Measurements from ENCODE around the gene TMEM139. TPM values are rescaled to one million over a fixed set of nuclear protein-coding genes. Genes with fewer than 3 reads are reported as not detected.

Gene TMEM139
- total RNA-seq, 1 donor from 2014 or later: 0.75 TPM

DNA sequence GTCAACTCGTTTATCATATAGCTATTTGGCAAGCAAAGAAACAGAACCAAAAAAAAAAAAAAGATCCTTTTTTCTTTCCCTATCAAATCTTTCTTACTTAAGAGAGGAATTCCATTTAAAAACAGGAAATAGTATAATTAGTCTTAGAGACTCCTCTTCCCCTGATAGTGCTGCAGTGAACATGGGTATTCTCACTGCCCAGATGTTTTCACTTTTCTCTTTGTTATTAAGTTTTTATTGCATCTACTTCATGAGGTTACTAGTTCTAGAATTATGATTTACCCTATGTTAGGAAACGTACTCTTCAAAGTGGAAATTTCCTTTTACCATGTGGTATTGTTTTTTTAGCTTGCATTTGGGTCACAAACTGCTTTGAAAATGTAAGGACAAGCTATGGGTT, 11.9 kb downstream of the TMEM139 start:
- peaks cover 93% of the 10 kb centered on the region for H3K36me3 Mint-ChIP-seq (ENCODE audit: low read depth)
- H3K27ac Mint-ChIP-seq: peak overlapping the region; percentile 64
- no peaks in the 10 kb centered on the region for H3K27me3 Mint-ChIP-seq (ENCODE audit: low read depth)
- peak overlapping the region; percentile 3 for H3K4me3 Mint-ChIP-seq (ENCODE audit: low read depth)
- intact Hi-C loops (cut with micrococcal nuclease): loop anchor here (2.0 kb wide), 1 partner anchor 34 kb away; the partner anchor contains the start of gene GSTK1
- H3K9me3 Mint-ChIP-seq: no peaks in the 10 kb centered on the region
- DNase-seq (ENCODE audit: low spot score): no peak
- H3K4me1 Mint-ChIP-seq (ENCODE audit: low read depth): peaks cover 65% of the 10 kb centered on the region

DNA sequence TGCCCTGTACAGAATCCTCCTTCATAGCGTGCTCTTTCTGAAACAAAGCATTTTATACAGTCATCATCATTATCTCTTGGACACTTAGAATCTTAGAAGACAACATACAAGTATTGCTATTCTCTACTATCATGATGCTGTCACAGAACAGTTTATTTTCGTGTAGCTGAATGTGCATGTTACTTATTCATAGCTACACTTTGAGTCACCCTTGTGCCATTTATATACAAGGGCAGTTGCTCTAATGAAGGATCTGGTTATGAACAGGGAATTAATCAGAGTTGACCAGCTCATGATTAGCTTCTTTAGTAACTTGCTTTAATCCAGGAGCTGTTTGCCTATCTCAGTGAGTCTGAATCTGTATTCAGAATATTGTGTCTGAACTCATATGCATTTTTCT, 14.6 kb downstream of the TMEM139 start:
- peaks cover 58% of the 10 kb centered on the region for H3K4me1 Mint-ChIP-seq (ENCODE audit: low read depth)
- no peaks in the 10 kb centered on the region for H3K27me3 Mint-ChIP-seq (ENCODE audit: low read depth)
- DNase-seq (ENCODE audit: low spot score): no peak
- H3K27ac Mint-ChIP-seq: peak overlapping the region; percentile 36
- peaks cover 93% of the 10 kb centered on the region for H3K36me3 Mint-ChIP-seq (ENCODE audit: low read depth)
- H3K9me3 Mint-ChIP-seq: no peaks in the 10 kb centered on the region
- intact Hi-C loops (cut with micrococcal nuclease): no loop called here
- no peak overlapping the region for H3K4me3 Mint-ChIP-seq (ENCODE audit: low read depth)

DNA sequence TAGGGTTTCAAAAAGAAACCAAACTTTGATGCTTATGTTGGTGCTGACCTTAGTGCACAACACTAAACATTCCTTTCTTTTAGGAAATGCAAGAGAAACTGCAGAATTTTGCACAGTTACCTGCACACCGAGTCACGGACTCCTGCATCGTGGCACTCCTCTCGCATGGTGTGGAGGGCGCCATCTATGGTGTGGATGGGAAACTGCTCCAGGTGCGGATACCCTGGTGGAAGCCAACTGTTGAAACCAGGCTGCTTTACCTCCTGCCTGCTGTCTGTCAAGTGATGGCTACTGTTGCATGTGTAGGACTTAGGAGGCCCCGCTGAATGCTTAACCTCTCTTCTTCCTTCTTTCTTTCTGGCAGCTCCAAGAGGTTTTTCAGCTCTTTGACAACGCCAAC, 15.1 kb downstream of the TMEM139 start:
- Mint-ChIP-seq H3K36me3 (ENCODE audit: low read depth) (peaks cover 93% of the 10 kb centered on the region), H3K4me1 (ENCODE audit: low read depth) (peaks cover 58% of the 10 kb centered on the region), H3K9me3 (no peaks in the 10 kb centered on the region), H3K27ac (no peak overlapping the region), H3K27me3 (ENCODE audit: low read depth) (no peaks in the 10 kb centered on the region), H3K4me3 (ENCODE audit: low read depth) (no peak overlapping the region)
- intact Hi-C loops (cut with micrococcal nuclease): loop anchor here (1.0 kb wide), 1 partner anchor 60 kb away; no protein-coding TSS in a partner anchor
- peak; percentile 35 for DNase-seq (ENCODE audit: low spot score)

DNA sequence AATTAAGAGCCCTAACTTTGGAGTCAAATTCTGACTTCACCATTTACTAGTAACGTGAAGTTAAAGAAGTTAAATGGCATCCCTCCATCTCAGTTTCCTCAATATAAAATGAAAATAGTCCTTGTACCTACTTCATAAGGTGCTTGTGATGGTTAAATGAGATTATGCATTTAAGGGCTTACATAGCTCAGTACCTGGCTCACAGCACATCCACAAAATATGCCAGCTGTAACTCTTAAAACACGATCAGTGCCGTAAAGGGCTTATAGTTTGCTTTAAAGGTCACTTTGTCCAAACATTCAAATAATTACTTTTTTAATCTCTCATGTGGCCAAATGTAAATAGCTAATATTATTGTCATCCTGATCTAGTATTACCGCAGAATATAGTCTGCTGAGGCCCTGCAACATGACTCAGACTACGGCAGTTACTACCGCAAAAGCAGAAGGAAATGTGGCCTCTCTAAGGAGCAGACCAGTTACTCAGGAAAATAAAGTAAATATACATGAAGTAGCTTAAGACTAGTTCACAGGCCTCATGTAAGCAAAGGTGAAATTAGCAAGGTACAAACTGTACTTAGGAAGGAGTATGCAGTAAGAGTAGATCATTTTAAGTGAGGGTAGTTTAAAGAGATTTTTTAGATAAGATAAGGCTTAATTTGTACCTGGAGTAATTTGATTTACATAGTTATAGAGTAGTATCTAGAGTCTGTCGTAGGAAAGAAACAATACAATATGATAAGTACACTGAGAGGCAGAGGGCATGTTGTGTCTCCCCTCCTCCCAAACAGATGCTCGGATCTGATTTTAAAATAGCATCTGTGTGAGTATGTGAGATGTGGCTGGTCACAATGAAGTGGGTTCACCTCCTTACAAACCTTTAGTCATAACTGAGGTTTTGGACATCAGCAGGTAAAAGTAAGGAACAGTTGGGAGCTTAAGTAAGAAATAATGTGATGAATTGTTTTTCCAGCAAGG, 16.5 kb downstream of the TMEM139 start:
- Mint-ChIP-seq H3K9me3 (no peaks in the 10 kb centered on the region), H3K36me3 (ENCODE audit: low read depth) (peaks cover 91% of the 10 kb centered on the region), H3K27me3 (ENCODE audit: low read depth) (no peaks in the 10 kb centered on the region), H3K27ac (no peak overlapping the region), H3K4me3 (ENCODE audit: low read depth) (no peak overlapping the region), H3K4me1 (ENCODE audit: low read depth) (peaks cover 57% of the 10 kb centered on the region)
- DNase-seq (ENCODE audit: low spot score): no peak
- intact Hi-C loops (cut with micrococcal nuclease): loop anchor here (1.0 kb wide), 1 partner anchor 61 kb away; no protein-coding TSS in a partner anchor

DNA sequence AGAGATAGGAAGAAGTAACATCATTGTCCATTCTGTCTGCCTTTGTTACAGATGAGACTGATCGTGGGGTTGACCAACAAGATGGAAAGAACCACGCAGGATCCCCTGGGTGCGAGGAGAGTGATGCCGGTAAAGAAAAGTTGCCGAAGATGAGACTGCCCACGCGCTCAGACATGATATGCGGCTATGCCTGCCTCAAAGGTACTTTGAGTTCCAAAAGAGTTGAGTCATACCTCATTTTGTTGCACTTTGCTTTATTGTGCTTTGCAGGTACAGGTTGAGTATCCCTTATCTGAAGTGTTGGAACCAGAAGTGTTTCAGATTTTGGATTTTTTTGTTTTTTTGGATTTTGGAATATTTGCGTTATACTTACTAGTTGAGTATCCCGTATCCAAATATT, 19.0 kb downstream of the TMEM139 start:
- no peak for DNase-seq (ENCODE audit: low spot score)
- intact Hi-C loops (cut with micrococcal nuclease): no loop called here
- no peaks in the 10 kb centered on the region for H3K27me3 Mint-ChIP-seq (ENCODE audit: low read depth)
- H3K36me3 Mint-ChIP-seq (ENCODE audit: low read depth): peaks cover 94% of the 10 kb centered on the region
- no peak overlapping the region for H3K4me3 Mint-ChIP-seq (ENCODE audit: low read depth)
- peaks cover 5% of the 10 kb centered on the region for H3K9me3 Mint-ChIP-seq
- no peak overlapping the region for H3K27ac Mint-ChIP-seq
- H3K4me1 Mint-ChIP-seq (ENCODE audit: low read depth): peaks cover 58% of the 10 kb centered on the region

DNA sequence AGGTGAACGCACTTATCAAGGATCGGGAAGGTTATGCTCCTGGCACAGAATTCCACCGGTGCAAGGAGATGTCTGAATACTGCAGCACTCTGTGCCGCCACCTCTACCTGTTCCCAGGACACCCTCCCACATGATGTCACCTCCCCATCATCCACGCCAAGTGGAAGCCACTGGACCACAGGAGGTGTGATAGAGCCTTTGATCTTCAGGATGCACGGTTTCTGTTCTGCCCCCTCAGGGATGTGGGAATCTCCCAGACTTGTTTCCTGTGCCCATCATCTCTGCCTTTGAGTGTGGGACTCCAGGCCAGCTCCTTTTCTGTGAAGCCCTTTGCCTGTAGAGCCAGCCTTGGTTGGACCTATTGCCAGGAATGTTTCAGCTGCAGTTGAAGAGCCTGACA, 20.2 kb downstream of the TMEM139 start:
- H3K27ac Mint-ChIP-seq: no peak overlapping the region
- no peak overlapping the region for H3K4me3 Mint-ChIP-seq (ENCODE audit: low read depth)
- no peak for DNase-seq (ENCODE audit: low spot score)
- peaks cover 53% of the 10 kb centered on the region for H3K4me1 Mint-ChIP-seq (ENCODE audit: low read depth)
- no peaks in the 10 kb centered on the region for H3K27me3 Mint-ChIP-seq (ENCODE audit: low read depth)
- intact Hi-C loops (cut with micrococcal nuclease): loop anchor here (1.0 to 5.0 kb wide), 2 partner anchors 65 to 77 kb away; partner anchors contain the start of gene ZYX
- H3K9me3 Mint-ChIP-seq: peaks cover 10% of the 10 kb centered on the region
- peaks cover 95% of the 10 kb centered on the region for H3K36me3 Mint-ChIP-seq (ENCODE audit: low read depth)

DNA sequence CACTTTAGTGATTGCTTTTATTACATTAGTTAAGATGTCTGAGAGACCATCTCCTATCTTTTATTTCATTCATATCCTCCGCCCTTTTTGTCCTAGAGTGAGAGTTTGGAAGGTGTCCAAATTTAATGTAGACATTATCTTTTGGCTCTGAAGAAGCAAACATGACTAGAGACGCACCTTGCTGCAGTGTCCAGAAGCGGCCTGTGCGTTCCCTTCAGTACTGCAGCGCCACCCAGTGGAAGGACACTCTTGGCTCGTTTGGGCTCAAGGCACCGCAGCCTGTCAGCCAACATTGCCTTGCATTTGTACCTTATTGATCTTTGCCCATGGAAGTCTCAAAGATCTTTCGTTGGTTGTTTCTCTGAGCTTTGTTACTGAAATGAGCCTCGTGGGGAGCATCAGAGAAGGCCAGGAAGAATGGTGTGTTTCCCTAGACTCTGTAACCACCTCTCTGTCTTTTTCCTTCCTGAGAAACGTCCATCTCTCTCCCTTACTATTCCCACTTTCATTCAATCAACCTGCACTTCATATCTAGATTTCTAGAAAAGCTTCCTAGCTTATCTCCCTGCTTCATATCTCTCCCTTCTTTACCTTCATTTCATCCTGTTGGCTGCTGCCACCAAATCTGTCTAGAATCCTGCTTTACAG, 20.8 kb downstream of the TMEM139 start:
- peaks cover 10% of the 10 kb centered on the region for H3K9me3 Mint-ChIP-seq
- peaks cover 52% of the 10 kb centered on the region for H3K4me1 Mint-ChIP-seq (ENCODE audit: low read depth)
- peaks cover 95% of the 10 kb centered on the region for H3K36me3 Mint-ChIP-seq (ENCODE audit: low read depth)
- H3K4me3 Mint-ChIP-seq (ENCODE audit: low read depth): no peak overlapping the region
- intact Hi-C loops (cut with micrococcal nuclease): loop anchor here (1.0 to 5.0 kb wide), 2 partner anchors 65 to 77 kb away; partner anchors contain the start of gene ZYX
- peak overlapping the region; percentile 48 for H3K27ac Mint-ChIP-seq
- H3K27me3 Mint-ChIP-seq (ENCODE audit: low read depth): no peaks in the 10 kb centered on the region
- peak; percentile 36 for DNase-seq (ENCODE audit: low spot score)

DNA sequence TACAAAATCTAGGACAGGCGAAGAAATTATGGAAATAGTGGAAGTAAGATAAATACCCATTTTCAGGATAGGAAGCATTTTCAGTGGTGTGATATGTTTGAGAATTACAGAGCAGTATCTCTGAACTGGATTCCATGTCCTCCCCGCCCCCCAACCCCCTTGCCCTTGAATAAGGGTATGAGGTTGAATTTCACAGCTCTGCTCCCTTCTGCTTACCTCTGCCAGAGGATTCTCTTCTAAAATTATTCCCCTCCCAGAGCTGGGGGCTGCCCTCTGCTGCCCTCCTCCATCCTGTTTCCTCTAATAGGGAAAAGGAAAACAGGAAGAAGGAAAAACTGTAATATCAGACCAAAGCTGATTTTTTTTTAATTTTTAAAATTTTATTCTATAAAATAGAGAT, 23.9 kb downstream of the TMEM139 start:
- no peak overlapping the region for H3K4me3 Mint-ChIP-seq (ENCODE audit: low read depth)
- peak overlapping the region; percentile 13 for H3K27ac Mint-ChIP-seq
- intact Hi-C loops (cut with micrococcal nuclease): loop anchor here (2.0 to 5.0 kb wide), 2 partner anchors 20 to 74 kb away; partner anchors contain the start of genes CASP2 and ZYX
- no peaks in the 10 kb centered on the region for H3K27me3 Mint-ChIP-seq (ENCODE audit: low read depth)
- peaks cover 11% of the 10 kb centered on the region for H3K9me3 Mint-ChIP-seq
- H3K36me3 Mint-ChIP-seq (ENCODE audit: low read depth): peaks cover 87% of the 10 kb centered on the region
- peaks cover 53% of the 10 kb centered on the region for H3K4me1 Mint-ChIP-seq (ENCODE audit: low read depth)
- DNase-seq (ENCODE audit: low spot score): no peak

DNA sequence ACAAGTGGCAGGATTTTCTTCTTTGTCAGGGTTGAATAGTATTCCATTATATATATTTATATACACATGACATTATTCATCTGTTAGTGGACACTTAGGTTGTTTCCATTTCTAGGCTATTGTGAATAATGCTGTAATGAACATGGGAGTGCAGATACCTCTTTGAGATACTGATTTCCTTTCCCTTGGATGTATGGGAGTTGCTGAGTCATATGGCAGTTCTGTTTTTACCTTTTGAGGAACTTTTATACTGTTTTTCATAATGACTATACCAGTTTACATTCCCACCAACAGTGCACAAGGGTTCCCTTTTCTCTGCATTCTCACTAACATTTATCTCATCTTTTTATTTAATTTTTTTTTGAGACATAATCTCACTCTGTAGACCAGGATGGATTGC, 29.4 kb downstream of the TMEM139 start:
- Mint-ChIP-seq H3K9me3 (peaks cover 8% of the 10 kb centered on the region), H3K4me1 (ENCODE audit: low read depth) (peaks cover 40% of the 10 kb centered on the region), H3K36me3 (ENCODE audit: low read depth) (peaks cover 41% of the 10 kb centered on the region), H3K27ac (no peak overlapping the region), H3K27me3 (ENCODE audit: low read depth) (no peaks in the 10 kb centered on the region), H3K4me3 (ENCODE audit: low read depth) (no peak overlapping the region)
- intact Hi-C loops (cut with micrococcal nuclease): no loop called here
- no peak for DNase-seq (ENCODE audit: low spot score)

DNA sequence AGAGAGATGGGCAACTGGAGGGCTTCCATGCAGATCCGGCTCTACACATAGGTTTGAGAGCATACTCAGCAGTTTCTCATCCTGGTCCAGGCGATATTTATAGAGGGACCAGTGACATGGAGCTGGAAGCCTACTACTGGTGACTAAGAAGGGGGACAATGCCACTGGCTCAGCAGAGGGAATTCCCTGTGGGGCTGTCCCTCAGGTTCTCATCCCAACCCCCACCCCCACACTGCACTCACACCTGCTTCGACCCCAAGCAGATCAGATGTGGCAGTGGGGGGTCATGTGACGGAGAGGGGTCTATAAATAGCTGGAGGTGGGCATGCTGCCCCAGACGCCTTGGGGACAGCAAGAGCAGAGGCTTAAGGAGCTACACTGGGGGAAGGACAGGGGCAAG, 31.0 kb downstream of the TMEM139 start, which contains the start of gene CLCN1:
Gene CLCN1 (plus strand): TSS at position 336 of the 400 bp plus-strand sequence. CDS start 102 bp downstream, outside the sequence.
- Mint-ChIP-seq H3K27ac (no peak within 1 kb of the TSS), H3K4me1 (ENCODE audit: low read depth) (peaks cover 32% of the 10 kb centered on the region), H3K36me3 (ENCODE audit: low read depth) (peaks cover 24% of the 10 kb centered on the region), H3K27me3 (ENCODE audit: low read depth) (no peaks in the 10 kb centered on the region), H3K4me3 (ENCODE audit: low read depth) (no peak within 1 kb of the TSS), H3K9me3 (peaks cover 3% of the 10 kb centered on the region)
- intact Hi-C loops (cut with micrococcal nuclease): no loop called here
- no peak for DNase-seq (ENCODE audit: low spot score)

DNA sequence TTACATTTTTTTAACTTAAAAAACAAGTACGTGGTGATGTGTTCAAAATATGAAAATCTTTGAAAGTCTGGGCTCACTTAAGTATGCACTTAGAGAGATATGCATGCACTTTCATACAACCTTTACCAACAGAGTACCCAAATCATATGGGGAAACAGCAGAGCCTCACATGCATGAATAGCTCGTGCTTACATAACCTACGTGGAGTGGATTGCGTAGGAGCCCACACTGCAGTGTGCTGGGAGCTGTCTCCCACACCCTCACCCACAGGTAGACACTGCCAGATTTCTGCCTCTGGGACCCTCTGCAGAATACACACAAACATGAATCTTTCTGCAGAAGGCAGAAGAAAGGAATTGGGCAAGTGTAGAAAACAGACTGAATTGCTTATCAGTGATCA, 31.7 kb downstream of the TMEM139 start:
- H3K4me1 Mint-ChIP-seq (ENCODE audit: low read depth): peaks cover 27% of the 10 kb centered on the region
- H3K9me3 Mint-ChIP-seq: peaks cover 3% of the 10 kb centered on the region
- no peak overlapping the region for H3K4me3 Mint-ChIP-seq (ENCODE audit: low read depth)
- H3K27me3 Mint-ChIP-seq (ENCODE audit: low read depth): no peaks in the 10 kb centered on the region
- H3K36me3 Mint-ChIP-seq (ENCODE audit: low read depth): peaks cover 20% of the 10 kb centered on the region
- no peak overlapping the region for H3K27ac Mint-ChIP-seq
- no peak for DNase-seq (ENCODE audit: low spot score)
- intact Hi-C loops (cut with micrococcal nuclease): no loop called here

DNA sequence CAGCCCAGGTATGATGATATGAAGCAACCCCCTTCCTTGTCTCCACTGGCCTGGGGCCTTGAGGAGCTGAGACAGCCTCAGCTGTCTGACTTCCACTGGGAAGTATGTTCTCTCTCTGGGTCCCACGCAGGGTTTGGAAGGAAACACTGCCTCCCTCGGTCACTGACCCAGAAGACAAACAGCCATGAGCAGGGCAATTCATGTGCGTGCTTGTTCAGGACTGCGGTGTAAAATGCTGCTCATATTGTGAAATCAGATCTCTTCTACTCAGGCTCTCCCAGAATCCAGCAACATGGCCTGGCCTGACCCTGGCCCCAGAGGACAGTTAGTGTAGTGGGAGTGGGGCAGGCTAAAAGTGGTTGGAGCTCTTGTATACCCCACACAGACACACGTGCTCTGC, 33.9 kb downstream of the TMEM139 start:
- H3K9me3 Mint-ChIP-seq: peaks cover 2% of the 10 kb centered on the region
- intact Hi-C loops (cut with micrococcal nuclease): no loop called here

More for the DNA sequence above, 33.9 kb downstream of the TMEM139 start:
- no peak overlapping the region for H3K27ac Mint-ChIP-seq
- no peak for DNase-seq (ENCODE audit: low spot score)
- H3K27me3 Mint-ChIP-seq (ENCODE audit: low read depth): no peaks in the 10 kb centered on the region
- H3K36me3 Mint-ChIP-seq (ENCODE audit: low read depth): peaks cover 6% of the 10 kb centered on the region
- peaks cover 18% of the 10 kb centered on the region for H3K4me1 Mint-ChIP-seq (ENCODE audit: low read depth)
- no peak overlapping the region for H3K4me3 Mint-ChIP-seq (ENCODE audit: low read depth)

Measured in activated T-helper 2 cell treated with anti-CD3 and anti-CD28 coated beads, Interferon-gamma antibody, Interleukin-2, Interleukin-4, amounts not matched to agents 10 μg/mL and 5 μg/mL and 100 μg/mL, durations not matched to agents 14 hours and 24 hours and 36 hours (primary cell).